Measurements from ENCODE around the gene KLB. TPM values are rescaled to one million over a fixed set of nuclear protein-coding genes. Genes with fewer than 3 reads are reported as not detected.
A peak's percentile ranks its signal among the peaks of the same experiment; 100 is the strongest.

KLB gene
- total RNA-seq, 1 experiment from 2014 or later, result 0.09 TPM

DNA sequence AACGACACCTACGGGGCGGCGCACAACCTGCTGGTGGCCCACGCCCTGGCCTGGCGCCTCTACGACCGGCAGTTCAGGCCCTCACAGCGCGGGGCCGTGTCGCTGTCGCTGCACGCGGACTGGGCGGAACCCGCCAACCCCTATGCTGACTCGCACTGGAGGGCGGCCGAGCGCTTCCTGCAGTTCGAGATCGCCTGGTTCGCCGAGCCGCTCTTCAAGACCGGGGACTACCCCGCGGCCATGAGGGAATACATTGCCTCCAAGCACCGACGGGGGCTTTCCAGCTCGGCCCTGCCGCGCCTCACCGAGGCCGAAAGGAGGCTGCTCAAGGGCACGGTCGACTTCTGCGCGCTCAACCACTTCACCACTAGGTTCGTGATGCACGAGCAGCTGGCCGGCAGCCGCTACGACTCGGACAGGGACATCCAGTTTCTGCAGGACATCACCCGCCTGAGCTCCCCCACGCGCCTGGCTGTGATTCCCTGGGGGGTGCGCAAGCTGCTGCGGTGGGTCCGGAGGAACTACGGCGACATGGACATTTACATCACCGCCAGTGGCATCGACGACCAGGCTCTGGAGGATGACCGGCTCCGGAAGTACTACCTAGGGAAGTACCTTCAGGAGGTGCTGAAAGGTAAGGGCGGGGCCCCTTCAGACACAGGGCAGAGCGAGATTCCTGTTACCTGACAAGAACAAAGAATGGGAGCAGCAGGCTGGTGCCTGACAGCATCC lies 40.3 kb downstream of the KLB start:
- no TSS peak for BruUV-seq (replicated peaks)
- Mint-ChIP-seq H3K36me3 (ENCODE audit: insufficient read depth, unreplicated experiment) (peaks cover 22% of the 10 kb centered on the region), H3K4me3 (ENCODE audit: low read depth, unreplicated experiment) (peak overlapping the region; percentile 62), H3K27me3 (ENCODE audit: unreplicated experiment) (no peaks in the 10 kb centered on the region), H3K27ac (ENCODE audit: unreplicated experiment) (no peak overlapping the region), H3K9me3 (ENCODE audit: low read depth, unreplicated experiment) (no peaks in the 10 kb centered on the region), H3K4me1 (ENCODE audit: low read depth, unreplicated experiment) (no peaks in the 10 kb centered on the region)
- TF ChIP-seq, protein P1, sequence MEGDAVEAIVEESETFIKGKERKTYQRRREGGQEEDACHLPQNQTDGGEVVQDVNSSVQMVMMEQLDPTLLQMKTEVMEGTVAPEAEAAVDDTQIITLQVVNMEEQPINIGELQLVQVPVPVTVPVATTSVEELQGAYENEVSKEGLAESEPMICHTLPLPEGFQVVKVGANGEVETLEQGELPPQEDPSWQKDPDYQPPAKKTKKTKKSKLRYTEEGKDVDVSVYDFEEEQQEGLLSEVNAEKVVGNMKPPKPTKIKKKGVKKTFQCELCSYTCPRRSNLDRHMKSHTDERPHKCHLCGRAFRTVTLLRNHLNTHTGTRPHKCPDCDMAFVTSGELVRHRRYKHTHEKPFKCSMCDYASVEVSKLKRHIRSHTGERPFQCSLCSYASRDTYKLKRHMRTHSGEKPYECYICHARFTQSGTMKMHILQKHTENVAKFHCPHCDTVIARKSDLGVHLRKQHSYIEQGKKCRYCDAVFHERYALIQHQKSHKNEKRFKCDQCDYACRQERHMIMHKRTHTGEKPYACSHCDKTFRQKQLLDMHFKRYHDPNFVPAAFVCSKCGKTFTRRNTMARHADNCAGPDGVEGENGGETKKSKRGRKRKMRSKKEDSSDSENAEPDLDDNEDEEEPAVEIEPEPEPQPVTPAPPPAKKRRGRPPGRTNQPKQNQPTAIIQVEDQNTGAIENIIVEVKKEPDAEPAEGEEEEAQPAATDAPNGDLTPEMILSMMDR (IDR thresholded peaks at IDR 0.05; ENCODE audit: unreplicated experiment), result no peak
- DNase-seq, result peak; percentile 64
- CTCF ChIA-PET, result interaction anchor here (0.6 kb wide), 1 partner anchor 258 kb away, joined by 3 read pairs; no protein-coding TSS in a partner anchor
- intact Hi-C loops (cut with micrococcal nuclease; ENCODE audit: unreplicated experiment), result no loop called here

DNA sequence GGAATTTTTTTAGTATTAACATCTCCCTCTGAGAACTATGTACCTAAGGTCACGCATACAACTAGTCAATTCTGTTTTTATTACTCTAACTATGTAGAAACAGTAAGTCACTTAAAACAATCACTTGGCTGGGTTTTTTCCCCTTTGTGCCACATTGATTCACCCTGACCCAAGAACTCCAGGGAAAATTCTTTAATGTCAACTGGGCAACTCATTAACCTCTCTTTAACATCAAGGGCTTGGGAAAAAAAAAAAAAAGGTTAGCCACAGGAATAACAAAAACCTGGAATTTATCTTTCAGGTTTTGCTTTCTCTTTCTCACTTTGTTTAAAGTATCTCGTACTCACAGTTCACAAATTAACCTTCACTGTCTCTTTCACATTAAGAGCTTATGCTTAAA lies 43.9 kb downstream of the KLB start:
- Mint-ChIP-seq H3K27ac (ENCODE audit: unreplicated experiment) (no peak overlapping the region), H3K4me1 (ENCODE audit: low read depth, unreplicated experiment) (no peaks in the 10 kb centered on the region), H3K4me3 (ENCODE audit: low read depth, unreplicated experiment) (no peak overlapping the region), H3K36me3 (ENCODE audit: insufficient read depth, unreplicated experiment) (peaks cover 50% of the 10 kb centered on the region), H3K9me3 (ENCODE audit: low read depth, unreplicated experiment) (no peaks in the 10 kb centered on the region), H3K27me3 (ENCODE audit: unreplicated experiment) (no peaks in the 10 kb centered on the region)
- TF ChIP-seq, protein P1 (IDR thresholded peaks at IDR 0.05; ENCODE audit: unreplicated experiment), result no peak
- intact Hi-C loops (cut with micrococcal nuclease; ENCODE audit: unreplicated experiment), result loop anchor here (10.0 kb wide), 1 partner anchor 96 kb away; no protein-coding TSS in a partner anchor
- BruUV-seq (replicated peaks), result no TSS peak
- CTCF ChIA-PET, result no interaction called here
- no peak for DNase-seq

DNA sequence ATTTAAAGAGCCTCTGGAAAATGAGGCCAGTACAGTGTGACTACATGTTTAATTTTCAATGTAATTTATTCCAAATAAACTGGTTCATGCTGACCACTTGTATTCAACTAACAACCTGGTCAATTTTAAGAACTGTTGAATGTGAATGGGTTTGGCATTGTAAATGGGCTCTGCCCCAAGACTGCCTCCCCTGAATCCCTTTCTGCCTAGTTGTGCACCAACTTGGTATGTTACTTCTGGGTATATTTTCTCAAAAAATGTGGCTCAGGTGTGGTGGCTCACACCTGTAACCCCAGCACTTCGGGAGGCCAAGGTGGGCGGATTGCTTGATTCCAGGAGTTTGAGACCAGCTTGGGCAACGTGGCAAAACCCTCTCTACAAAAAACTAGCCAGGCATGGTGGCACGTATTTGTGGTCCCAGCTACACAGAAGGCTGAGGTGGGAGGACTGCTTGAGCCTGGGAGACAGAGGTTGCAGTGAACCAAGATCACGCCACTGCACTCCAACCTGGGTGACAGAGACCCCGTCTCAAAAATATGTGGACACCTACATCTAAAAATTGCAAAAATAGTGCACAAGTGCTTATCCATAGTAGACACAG lies 44.8 kb downstream of the KLB start:
- Mint-ChIP-seq H3K36me3 (ENCODE audit: insufficient read depth, unreplicated experiment) (peaks cover 56% of the 10 kb centered on the region), H3K27ac (ENCODE audit: unreplicated experiment) (no peak overlapping the region), H3K4me3 (ENCODE audit: low read depth, unreplicated experiment) (no peak overlapping the region), H3K27me3 (ENCODE audit: unreplicated experiment) (no peaks in the 10 kb centered on the region), H3K4me1 (ENCODE audit: low read depth, unreplicated experiment) (peaks cover 3% of the 10 kb centered on the region), H3K9me3 (ENCODE audit: low read depth, unreplicated experiment) (no peaks in the 10 kb centered on the region)
- intact Hi-C loops (cut with micrococcal nuclease; ENCODE audit: unreplicated experiment), result loop anchor here (10.0 kb wide), 1 partner anchor 97 kb away; no protein-coding TSS in a partner anchor
- CTCF ChIA-PET, result no interaction called here
- BruUV-seq (replicated peaks), result no TSS peak
- TF ChIP-seq, protein P1 (IDR thresholded peaks at IDR 0.05; ENCODE audit: unreplicated experiment), result no peak
- no peak for DNase-seq

DNA sequence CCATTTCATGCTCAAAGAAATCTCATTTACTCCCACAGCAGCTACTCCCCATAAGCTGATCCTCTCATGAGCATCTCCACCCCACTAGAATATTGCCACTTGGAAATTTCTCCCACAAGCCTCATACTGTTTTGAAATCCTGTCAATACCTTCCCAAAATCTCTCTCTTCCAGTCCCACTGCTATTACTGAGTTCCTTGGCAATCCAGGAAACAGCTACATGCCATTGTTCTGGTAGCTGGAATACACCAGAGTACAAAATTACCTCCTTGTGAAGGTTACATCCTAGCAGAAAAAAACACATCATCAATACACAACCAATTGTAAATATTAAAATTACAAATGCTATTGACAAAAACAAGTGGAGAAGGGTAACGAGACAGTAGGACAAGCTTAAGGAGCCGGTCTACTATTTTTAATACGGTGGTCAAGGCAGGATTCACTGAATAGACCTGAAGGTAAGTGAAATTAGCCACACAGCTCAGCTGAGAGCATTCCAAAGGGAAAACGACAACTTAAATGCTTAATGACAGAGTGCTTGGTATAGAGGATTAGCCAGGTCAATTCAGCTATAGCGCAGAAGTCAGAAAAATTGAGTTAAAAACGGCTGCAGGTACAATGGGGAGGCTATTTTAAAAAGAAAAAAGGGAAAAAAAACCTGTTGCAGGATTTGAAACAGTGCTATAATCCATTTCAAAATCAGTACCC lies 45.6 kb downstream of the KLB start:
- peaks cover 9% of the 10 kb centered on the region for H3K4me1 Mint-ChIP-seq (ENCODE audit: low read depth, unreplicated experiment)
- H3K36me3 Mint-ChIP-seq (ENCODE audit: insufficient read depth, unreplicated experiment), result peaks cover 58% of the 10 kb centered on the region
- CTCF ChIA-PET, result no interaction called here
- TF ChIP-seq, protein P1 (IDR thresholded peaks at IDR 0.05; ENCODE audit: unreplicated experiment), result no peak
- intact Hi-C loops (cut with micrococcal nuclease; ENCODE audit: unreplicated experiment), result loop anchor here (10.0 kb wide), 1 partner anchor 98 kb away; no protein-coding TSS in a partner anchor
- H3K27ac Mint-ChIP-seq (ENCODE audit: unreplicated experiment), result no peak overlapping the region
- H3K4me3 Mint-ChIP-seq (ENCODE audit: low read depth, unreplicated experiment), result no peak overlapping the region
- H3K27me3 Mint-ChIP-seq (ENCODE audit: unreplicated experiment), result no peaks in the 10 kb centered on the region
- DNase-seq, result no peak
- BruUV-seq (replicated peaks), result no TSS peak
- H3K9me3 Mint-ChIP-seq (ENCODE audit: low read depth, unreplicated experiment), result no peaks in the 10 kb centered on the region
